Activated naive CD4-positive, alpha-beta T cell treated with anti-CD3 and anti-CD28 coated beads, Interleukin-2, amount 50 U/mL, for 24 hours (primary cell): ENCODE measurements around the gene MT1E.
"Not testable (repeated sequence)": the region's sequence is repeated elsewhere in the genome, so short reads cannot be mapped to it uniquely, and the experiment has no call there.

ENCODE experiments used
- H3K27ac Mint-ChIP-seq: one replicate; pipeline ENCODE4 v1.8.0; 2021; ENCODE audit warnings: mild to moderate bottlenecking, mixed read lengths
- H3K27me3 Mint-ChIP-seq: one replicate; pipeline ENCODE4 v1.8.0; 2021; ENCODE audit warnings: mixed read lengths
- H3K36me3 Mint-ChIP-seq: one replicate; pipeline ENCODE4 v1.8.0; 2021; ENCODE audit warnings: mixed read lengths
- H3K4me1 Mint-ChIP-seq: one replicate; pipeline ENCODE4 v1.8.0; 2021; ENCODE audit warnings: mixed read lengths
- H3K4me3 Mint-ChIP-seq: one replicate; pipeline ENCODE4 v1.8.0; 2021; ENCODE audit warnings: mild to moderate bottlenecking, mixed read lengths
- H3K9me3 Mint-ChIP-seq: one replicate; pipeline ENCODE4 v1.8.0; 2021; ENCODE audit warnings: mixed read lengths

MT1E gene

DNA sequence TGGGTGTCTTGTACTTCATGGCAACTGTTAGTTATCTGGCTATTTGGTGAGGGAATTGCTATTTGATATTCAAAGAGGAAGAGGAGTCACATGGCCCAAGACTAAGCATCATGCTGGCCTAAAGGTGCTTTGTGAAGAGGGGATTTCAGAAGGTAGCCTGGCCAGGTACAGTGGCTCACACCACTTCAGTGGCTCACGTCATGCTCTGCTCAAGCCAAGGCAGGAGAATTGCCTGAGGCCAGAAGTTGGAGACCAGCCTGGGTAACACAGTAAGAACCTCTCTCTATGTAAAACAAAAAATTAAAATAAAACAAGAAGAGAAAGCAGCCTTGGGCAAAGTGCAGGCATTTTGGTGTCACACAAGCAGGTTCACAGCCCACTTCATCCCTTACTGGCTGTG, 19.7 kb downstream of the MT1E start:
- Mint-ChIP-seq H3K27ac (no peak overlapping the region), H3K9me3 (no peaks in the 10 kb centered on the region)

GRCh38 chr16:56645838-56646237, 20.3 kb downstream of the MT1E start:
- Mint-ChIP-seq H3K27ac (no peak overlapping the region), H3K4me3 (no peak overlapping the region), H3K9me3 (no peaks in the 10 kb centered on the region), H3K4me1 (peaks cover 21% of the 10 kb centered on the region), H3K36me3 (no peaks in the 10 kb centered on the region), H3K27me3 (peaks cover 4% of the 10 kb centered on the region)

More for the DNA sequence above, 19.7 kb downstream of the MT1E start:
- H3K4me1 Mint-ChIP-seq = peaks cover 21% of the 10 kb centered on the region
- peaks cover 9% of the 10 kb centered on the region for H3K27me3 Mint-ChIP-seq
- no peak overlapping the region for H3K4me3 Mint-ChIP-seq
- no peaks in the 10 kb centered on the region for H3K36me3 Mint-ChIP-seq

GRCh38 chr16:56647641-56648431, 22.3 kb downstream of the MT1E start:
- peaks cover 14% of the 10 kb centered on the region for H3K4me1 Mint-ChIP-seq
- no peaks in the 10 kb centered on the region for H3K9me3 Mint-ChIP-seq
- H3K4me3 Mint-ChIP-seq = no peak overlapping the region
- no peak overlapping the region for H3K27ac Mint-ChIP-seq
- peaks cover 4% of the 10 kb centered on the region for H3K27me3 Mint-ChIP-seq
- no peaks in the 10 kb centered on the region for H3K36me3 Mint-ChIP-seq

GRCh38 chr16:56649271-56649670, 23.7 kb downstream of the MT1E start:
- Mint-ChIP-seq H3K27ac (no peak overlapping the region), H3K36me3 (no peaks in the 10 kb centered on the region), H3K9me3 (no peaks in the 10 kb centered on the region), H3K4me3 (no peak overlapping the region), H3K27me3 (peaks cover 4% of the 10 kb centered on the region), H3K4me1 (peaks cover 1% of the 10 kb centered on the region)

DNA sequence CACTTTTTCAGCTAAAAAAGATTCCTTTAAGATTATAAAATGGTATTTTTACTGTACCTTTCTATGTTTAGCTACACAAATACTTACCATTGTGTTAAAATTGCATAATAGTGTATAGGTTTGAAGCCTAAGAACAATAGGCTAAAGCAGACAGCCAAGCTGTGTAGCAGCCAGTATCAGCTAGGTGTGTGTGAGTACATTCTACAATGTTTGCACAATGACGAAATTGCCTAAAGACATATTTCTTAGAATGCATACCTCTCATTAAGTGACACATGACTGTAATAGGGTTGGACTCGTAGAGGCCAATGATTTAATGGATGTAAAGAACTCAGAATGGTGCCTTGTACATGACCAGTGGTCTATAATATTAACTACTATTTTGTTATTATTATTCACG, 24.2 kb downstream of the MT1E start:
- Mint-ChIP-seq H3K36me3 (no peaks in the 10 kb centered on the region), H3K27ac (no peak overlapping the region), H3K4me1 (no peaks in the 10 kb centered on the region), H3K9me3 (no peaks in the 10 kb centered on the region), H3K27me3 (peaks cover 4% of the 10 kb centered on the region), H3K4me3 (no peak overlapping the region)

- Mint-ChIP-seq H3K36me3 (no peaks in the 10 kb centered on the region), H3K27ac (no peak within 1 kb of the TSS), H3K4me1 (no peaks in the 10 kb centered on the region), H3K4me3 (no peak within 1 kb of the TSS), H3K27me3 (peaks cover 4% of the 10 kb centered on the region), H3K9me3 (no peaks in the 10 kb centered on the region)
These were observed 26.0 kb downstream of the MT1E start, which contains the start of gene MT1B for GRCh38 chr16:56651586-56651985. Gene MT1B (plus strand): TSS chr16:56651886. CDS start chr16:56651954, 68 bp downstream.

GRCh38 chr16:56652600-56652999, 27.0 kb downstream of the MT1E start:
- H3K27ac Mint-ChIP-seq = no peak overlapping the region
- no peak overlapping the region for H3K4me3 Mint-ChIP-seq
- no peaks in the 10 kb centered on the region for H3K9me3 Mint-ChIP-seq
- peaks cover 1% of the 10 kb centered on the region for H3K27me3 Mint-ChIP-seq
- peaks cover 3% of the 10 kb centered on the region for H3K4me1 Mint-ChIP-seq
- H3K36me3 Mint-ChIP-seq = no peaks in the 10 kb centered on the region

GRCh38 chr16:56653218-56653617, 27.6 kb downstream of the MT1E start:
- peaks cover 1% of the 10 kb centered on the region for H3K27me3 Mint-ChIP-seq
- no peaks in the 10 kb centered on the region for H3K9me3 Mint-ChIP-seq
- no peak overlapping the region for H3K4me3 Mint-ChIP-seq
- H3K27ac Mint-ChIP-seq = no peak overlapping the region
- H3K36me3 Mint-ChIP-seq = no peaks in the 10 kb centered on the region
- peaks cover 9% of the 10 kb centered on the region for H3K4me1 Mint-ChIP-seq

DNA sequence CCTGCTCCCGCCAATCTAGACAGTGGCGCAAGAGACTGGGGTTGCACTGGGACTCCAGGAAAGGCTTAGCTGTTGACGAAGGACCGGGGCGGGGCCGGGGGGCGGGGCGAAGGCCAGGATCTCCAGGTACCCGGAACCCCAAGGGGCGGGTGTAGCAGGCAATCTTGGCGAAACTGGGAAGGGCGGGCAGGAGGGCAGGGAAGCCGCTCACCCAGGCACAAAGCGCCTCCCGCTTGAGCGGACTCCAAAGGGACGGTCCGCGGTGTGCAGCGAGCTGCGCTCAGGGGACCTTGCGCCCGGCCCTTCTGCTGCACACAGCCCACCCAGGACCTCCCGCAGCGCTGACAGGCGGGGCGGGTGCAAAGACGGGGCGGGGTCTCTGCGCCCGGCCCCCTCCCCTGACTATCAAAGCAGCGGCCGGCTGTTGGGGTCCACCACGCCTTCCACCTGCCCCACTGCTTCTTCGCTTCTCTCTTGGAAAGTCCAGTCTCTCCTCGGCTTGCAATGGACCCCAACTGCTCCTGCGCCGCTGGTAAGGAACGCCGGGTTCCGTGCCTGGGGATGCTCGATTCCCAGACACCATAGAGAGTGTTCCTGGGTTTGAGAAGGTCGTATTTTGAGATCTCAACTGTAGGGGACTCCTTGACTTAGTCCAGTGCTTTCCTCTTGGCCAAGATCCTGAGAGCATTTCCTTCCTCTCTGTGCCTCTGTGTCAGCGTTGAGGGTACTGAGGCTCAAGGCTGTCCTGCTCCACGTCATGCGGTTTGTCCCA, 32.2 kb downstream of the MT1E start, which contains the start of gene MT1F:
MT1F (plus strand) TSS at position 405 of the 772 bp plus-strand sequence; CDS start at position 505, 100 bp downstream.
- H3K27me3 Mint-ChIP-seq = no peaks in the 10 kb centered on the region
- H3K36me3 Mint-ChIP-seq = no peaks in the 10 kb centered on the region
- no peaks in the 10 kb centered on the region for H3K9me3 Mint-ChIP-seq
- peak within 1 kb of the TSS; percentile 96 for H3K4me3 Mint-ChIP-seq
- H3K27ac Mint-ChIP-seq = peak within 1 kb of the TSS; percentile 84
- peaks cover 36% of the 10 kb centered on the region for H3K4me1 Mint-ChIP-seq

- Mint-ChIP-seq H3K9me3 (no peaks in the 10 kb centered on the region), H3K27me3 (no peaks in the 10 kb centered on the region), H3K4me1 (peaks cover 38% of the 10 kb centered on the region), H3K4me3 (peak overlapping the region; percentile 96), H3K27ac (no peak overlapping the region), H3K36me3 (no peaks in the 10 kb centered on the region)
These were observed 32.8 kb downstream of the MT1E start for GRCh38 chr16:56658327-56658875.

DNA sequence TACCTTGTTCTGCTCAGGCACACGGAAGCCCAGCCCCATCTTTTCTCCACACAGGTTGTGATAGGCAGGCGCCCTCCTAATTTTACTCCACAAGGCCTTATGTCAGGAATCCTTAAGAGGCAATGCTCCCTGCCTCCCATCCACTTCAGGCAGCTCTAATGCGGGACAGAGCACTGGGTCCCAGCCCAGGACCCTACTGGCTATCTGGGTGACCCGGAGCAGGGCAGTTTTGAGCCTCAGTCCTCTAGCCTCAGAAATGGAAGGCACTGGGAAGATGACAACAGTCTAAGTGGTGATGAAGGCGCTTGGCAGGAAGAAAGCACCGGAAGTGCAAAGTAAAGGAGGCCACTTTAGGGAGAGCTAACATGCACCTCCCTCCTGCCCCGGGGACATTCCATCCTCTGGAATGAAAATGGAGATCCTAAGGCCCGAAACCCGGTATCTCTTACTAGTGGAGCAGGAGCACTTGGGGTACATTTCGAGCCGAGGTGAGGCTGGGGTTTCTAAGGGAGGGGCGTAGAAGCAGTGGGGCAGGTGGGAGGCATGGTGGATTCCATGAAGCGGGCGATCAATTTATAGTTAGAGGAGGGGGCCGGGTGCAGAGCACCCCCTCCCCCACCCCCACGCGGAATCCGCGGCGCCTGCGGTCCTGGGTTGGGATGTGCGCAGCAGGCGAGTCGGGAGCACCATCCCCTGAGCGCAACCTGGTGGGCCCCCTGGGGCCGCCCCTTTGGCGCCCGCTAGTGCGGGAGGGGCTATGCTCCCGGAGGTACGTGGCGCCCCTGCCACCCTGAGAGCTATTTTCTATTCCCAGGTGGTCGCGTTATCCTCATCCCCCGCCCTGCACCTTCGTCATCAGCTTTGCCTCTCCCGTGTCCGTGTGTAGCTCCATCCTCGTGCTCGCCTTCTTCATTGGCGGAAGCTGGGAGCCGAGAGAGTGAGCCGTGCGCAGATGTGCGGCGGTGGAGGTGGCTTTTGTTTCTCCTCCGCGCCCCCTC, 37.1 kb downstream of the MT1E start:
- peaks cover 37% of the 10 kb centered on the region for H3K4me1 Mint-ChIP-seq
- peak overlapping the region; percentile 88 for H3K4me3 Mint-ChIP-seq
- peaks cover 9% of the 10 kb centered on the region for H3K27me3 Mint-ChIP-seq
- H3K27ac Mint-ChIP-seq = peak overlapping the region; percentile 95
- H3K36me3 Mint-ChIP-seq = no peaks in the 10 kb centered on the region
- H3K9me3 Mint-ChIP-seq = no peaks in the 10 kb centered on the region

- no peak overlapping the region for H3K27ac Mint-ChIP-seq
- peaks cover 24% of the 10 kb centered on the region for H3K27me3 Mint-ChIP-seq
- H3K4me3 Mint-ChIP-seq = no peak overlapping the region
- H3K36me3 Mint-ChIP-seq = no peaks in the 10 kb centered on the region
- no peaks in the 10 kb centered on the region for H3K9me3 Mint-ChIP-seq
- peaks cover 37% of the 10 kb centered on the region for H3K4me1 Mint-ChIP-seq
These were observed 38.9 kb downstream of the MT1E start for GRCh38 chr16:56664506-56664905.

GRCh38 chr16:56665286-56666261, 40.0 kb downstream of the MT1E start:
- H3K9me3 Mint-ChIP-seq, H3K4me3 Mint-ChIP-seq, H3K36me3 Mint-ChIP-seq, H3K27ac Mint-ChIP-seq: not testable (repeated sequence)
- Mint-ChIP-seq H3K27me3 (peaks cover 27% of the 10 kb centered on the region), H3K4me1 (peaks cover 38% of the 10 kb centered on the region)
